ENCODE results near the gene IFFO2. TPM values are rescaled to one million over a fixed set of nuclear protein-coding genes. Genes with fewer than 3 reads are reported as not detected.

Gene IFFO2
- total and polyA plus RNA-seq, 4 donors, result 0.88 to 7.4 (median 3.0) TPM

- no peak overlapping the region for H3K27ac ChIP-seq (ENCODE audit: low read depth in 1 of 2, low read length in 2 of 2)
- H3K27me3 ChIP-seq (ENCODE audit: control insufficient read depth in 4 of 4, insufficient read depth in 4 of 4, low read length in 3 of 4), result no peaks in the 10 kb centered on the region
- peaks cover 0 to 13% (median 0%) of the 10 kb centered on the region in 4 donors for H3K4me1 ChIP-seq (ENCODE audit: control insufficient read depth in 4 of 4, insufficient read depth in 4 of 4, low read length in 3 of 4)
- WGBS, result 72% methylated on average over 5 of the region's 5 CpGs
- TF ChIP-seq NR2F2 (IDR thresholded peaks at IDR 0.05), result no peak
- TF ChIP-seq ATF3 (IDR thresholded peaks at IDR 0.05), result no peak
- no peak for TF ChIP-seq SP1 (IDR thresholded peaks at IDR 0.05)
- TF ChIP-seq RAD21 (IDR thresholded peaks at IDR 0.05), result no peak
- no peak for TF ChIP-seq HNF4A (conservative IDR thresholded peaks at IDR 0.05)
- no peak for TF ChIP-seq YY1 (IDR thresholded peaks at IDR 0.05)
- no peak for TF ChIP-seq FOXA2 (IDR thresholded peaks at IDR 0.05)
- no peak for TF ChIP-seq ZBTB33 (IDR thresholded peaks at IDR 0.05)
- TF ChIP-seq CTCF (IDR thresholded peaks at IDR 0.05; ENCODE audit: low read depth, low read length, missing input control), result no peak
- no peak for TF ChIP-seq FOXA1 (IDR thresholded peaks at IDR 0.05)
- TF ChIP-seq GABPA (IDR thresholded peaks at IDR 0.05 in 1 of 2, conservative IDR thresholded peaks at IDR 0.05 in 1 of 2), result no peak
- H3K4me3 ChIP-seq (ENCODE audit: low read depth in 1 of 3, low read length in 3 of 3), result no peak overlapping the region
- no peak for DNase-seq (ENCODE audit: low spot score)
- H3K9ac ChIP-seq (ENCODE audit: low read depth in 1 of 2, low read length in 2 of 2), result no peak overlapping the region
- H3K36me3 ChIP-seq (ENCODE audit: control insufficient read depth in 4 of 4, insufficient read depth in 3 of 4, low read depth in 1 of 4, low read length in 3 of 4), result peaks cover 0 to 20% (median 14%) of the 10 kb centered on the region in 4 donors
- H3K9me3 ChIP-seq (ENCODE audit: control insufficient read depth in 4 of 4, low read length in 3 of 4), result no peaks in the 10 kb centered on the region
Observed at GRCh38 chr1:18868354-18868753, 88.1 kb downstream of the IFFO2 start.

GRCh38 chr1:18866846-18867245 is 89.6 kb downstream of the IFFO2 start:
- Histone ChIP-seq H3K27ac (ENCODE audit: low read depth in 1 of 2, low read length in 2 of 2) (no peak overlapping the region), H3K9me3 (ENCODE audit: control insufficient read depth in 4 of 4, low read length in 3 of 4) (no peaks in the 10 kb centered on the region), H3K36me3 (ENCODE audit: control insufficient read depth in 4 of 4, insufficient read depth in 3 of 4, low read depth in 1 of 4, low read length in 3 of 4) (peaks cover 0 to 5% (median under 1%) of the 10 kb centered on the region in 4 donors), H3K4me1 (ENCODE audit: control insufficient read depth in 4 of 4, insufficient read depth in 4 of 4, low read length in 3 of 4) (no peaks in the 10 kb centered on the region), H3K4me3 (ENCODE audit: low read depth in 1 of 3, low read length in 3 of 3) (no peak overlapping the region), H3K9ac (ENCODE audit: low read depth in 1 of 2, low read length in 2 of 2) (no peak overlapping the region), H3K27me3 (ENCODE audit: control insufficient read depth in 4 of 4, insufficient read depth in 4 of 4, low read length in 3 of 4) (no peaks in the 10 kb centered on the region)
- TF ChIP-seq YY1 (IDR thresholded peaks at IDR 0.05), result no peak
- TF ChIP-seq FOXA1 (IDR thresholded peaks at IDR 0.05), result no peak
- no peak for TF ChIP-seq HNF4A (conservative IDR thresholded peaks at IDR 0.05)
- no peak for TF ChIP-seq REST (IDR thresholded peaks at IDR 0.05)
- no peak for TF ChIP-seq SP1 (IDR thresholded peaks at IDR 0.05)
- TF ChIP-seq FOXA2 (IDR thresholded peaks at IDR 0.05), result no peak
- TF ChIP-seq TAF1 (conservative IDR thresholded peaks at IDR 0.05), result no peak
- TF ChIP-seq MAX (IDR thresholded peaks at IDR 0.05), result no peak
- no peak for TF ChIP-seq EGR1 (IDR thresholded peaks at IDR 0.05; ENCODE audit: low read depth in 2 of 2)
- no peak for TF ChIP-seq RAD21 (IDR thresholded peaks at IDR 0.05)
- TF ChIP-seq HNF4G (IDR thresholded peaks at IDR 0.05), result no peak
- TF ChIP-seq GABPA (IDR thresholded peaks at IDR 0.05 in 1 of 2, conservative IDR thresholded peaks at IDR 0.05 in 1 of 2), result no peak
- TF ChIP-seq ATF3 (IDR thresholded peaks at IDR 0.05), result no peak
- no peak for TF ChIP-seq JUND (IDR thresholded peaks at IDR 0.05)
- no peak for TF ChIP-seq CTCF (IDR thresholded peaks at IDR 0.05; ENCODE audit: low read depth, low read length, missing input control)
- 42% methylated on average over 3 of the region's 3 CpGs for WGBS
- DNase-seq (ENCODE audit: low spot score), result no peak

Measured in liver (tissue), 9 donors.